Measurements from ENCODE around the gene SRGAP3. TPM values are rescaled to one million over a fixed set of nuclear protein-coding genes. Genes with fewer than 3 reads are reported as not detected.

Gene SRGAP3
- total RNA-seq, 4 donors from 2014 or later = 6.7 to 24.8 (median 19.7) TPM

GRCh38 chr3:8945890-8946600 lies 303.4 kb downstream of the SRGAP3 start:
- Histone ChIP-seq H3K4me3 (no peak overlapping the region), H3K27me3 (no peaks in the 10 kb centered on the region), H3K36me3 (peaks cover 0 to 8% (median 0%) of the 10 kb centered on the region in 3 donors), H3K27ac (no peak overlapping the region), H3K4me1 (no peaks in the 10 kb centered on the region), H3K9me3 (peaks cover 0 to 7% (median 0%) of the 10 kb centered on the region in 4 donors)
- no peak for DNase-seq
- TF ChIP-seq CTCF (IDR thresholded peaks at IDR 0.05) (no peak), POLR2A (IDR thresholded peaks at IDR 0.05) (no peak)

DNA sequence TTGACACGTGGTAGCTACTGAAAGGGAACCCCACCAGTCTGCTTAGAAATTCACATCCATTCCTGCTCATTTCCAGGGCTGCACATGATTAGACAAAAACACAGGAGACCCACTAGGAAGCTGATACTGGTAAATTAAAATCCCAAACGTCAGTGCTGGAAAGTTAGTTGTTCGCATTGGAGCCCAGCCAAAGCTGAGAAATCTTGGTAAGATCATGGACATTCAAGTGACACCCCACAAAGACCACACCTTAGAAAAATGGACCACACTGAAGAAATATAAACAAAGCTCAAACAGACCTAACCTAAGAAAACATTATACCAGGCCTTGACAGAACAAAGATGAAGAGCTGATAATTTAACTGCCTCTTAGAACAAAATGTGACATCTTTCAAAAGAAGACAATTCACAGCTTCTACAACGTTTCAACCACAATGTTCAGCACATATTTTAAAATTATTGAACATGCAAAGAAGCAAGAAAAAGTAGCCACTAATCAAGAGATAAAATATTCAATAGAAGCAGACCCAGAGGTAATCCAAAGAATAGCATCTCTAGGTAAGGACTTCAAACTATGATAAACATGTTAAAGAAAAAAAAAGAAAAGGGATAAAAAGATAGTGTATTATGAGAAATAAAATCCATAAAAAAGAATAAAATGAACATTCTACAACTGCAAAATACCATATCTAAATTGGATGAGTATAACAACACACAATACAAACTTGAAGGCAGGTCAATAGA lies 306.5 kb downstream of the SRGAP3 start:
- TF ChIP-seq CTCF (IDR thresholded peaks at IDR 0.05) = no peak
- no peak for TF ChIP-seq POLR2A (IDR thresholded peaks at IDR 0.05)
- no peak overlapping the region for H3K4me3 ChIP-seq
- no peaks in the 10 kb centered on the region for H3K27me3 ChIP-seq
- H3K9me3 ChIP-seq = peaks cover 0 to 7% (median 0%) of the 10 kb centered on the region in 4 donors
- no peak for DNase-seq
- peaks cover 0 to 17% (median 0%) of the 10 kb centered on the region in 3 donors for H3K36me3 ChIP-seq
- no peaks in the 10 kb centered on the region for H3K4me1 ChIP-seq
- no peak overlapping the region for H3K27ac ChIP-seq

- H3K9me3 ChIP-seq = peaks cover 0 to 7% (median 0%) of the 10 kb centered on the region in 4 donors
- H3K36me3 ChIP-seq = peaks cover 0 to 17% (median 0%) of the 10 kb centered on the region in 3 donors
Observed at GRCh38 chr3:8942115-8942514, 307.3 kb downstream of the SRGAP3 start.

GRCh38 chr3:8938021-8938420 lies 311.4 kb downstream of the SRGAP3 start:
- H3K4me1 ChIP-seq = no peaks in the 10 kb centered on the region
- TF ChIP-seq POLR2A (IDR thresholded peaks at IDR 0.05) (no peak), CTCF (IDR thresholded peaks at IDR 0.05) (peak in 3 of 6 experiments; percentile 5 to 21 (median 13))
- H3K36me3 ChIP-seq = peaks cover 0 to 13% (median 0%) of the 10 kb centered on the region in 3 donors
- H3K27me3 ChIP-seq = no peaks in the 10 kb centered on the region
- H3K27ac ChIP-seq = no peak overlapping the region
- no peak for DNase-seq
- no peak overlapping the region for H3K4me3 ChIP-seq
- peaks cover 0 to under 1% (median 0%) of the 10 kb centered on the region in 4 donors for H3K9me3 ChIP-seq

More at GRCh38 chr3:8942115-8942514, 307.3 kb downstream of the SRGAP3 start:
- H3K4me3 ChIP-seq = no peak overlapping the region
- no peaks in the 10 kb centered on the region for H3K4me1 ChIP-seq
- H3K27ac ChIP-seq = no peak overlapping the region
- no peak for TF ChIP-seq POLR2A (IDR thresholded peaks at IDR 0.05)
- no peak for TF ChIP-seq CTCF (IDR thresholded peaks at IDR 0.05)
- no peaks in the 10 kb centered on the region for H3K27me3 ChIP-seq
- DNase-seq = no peak

DNA sequence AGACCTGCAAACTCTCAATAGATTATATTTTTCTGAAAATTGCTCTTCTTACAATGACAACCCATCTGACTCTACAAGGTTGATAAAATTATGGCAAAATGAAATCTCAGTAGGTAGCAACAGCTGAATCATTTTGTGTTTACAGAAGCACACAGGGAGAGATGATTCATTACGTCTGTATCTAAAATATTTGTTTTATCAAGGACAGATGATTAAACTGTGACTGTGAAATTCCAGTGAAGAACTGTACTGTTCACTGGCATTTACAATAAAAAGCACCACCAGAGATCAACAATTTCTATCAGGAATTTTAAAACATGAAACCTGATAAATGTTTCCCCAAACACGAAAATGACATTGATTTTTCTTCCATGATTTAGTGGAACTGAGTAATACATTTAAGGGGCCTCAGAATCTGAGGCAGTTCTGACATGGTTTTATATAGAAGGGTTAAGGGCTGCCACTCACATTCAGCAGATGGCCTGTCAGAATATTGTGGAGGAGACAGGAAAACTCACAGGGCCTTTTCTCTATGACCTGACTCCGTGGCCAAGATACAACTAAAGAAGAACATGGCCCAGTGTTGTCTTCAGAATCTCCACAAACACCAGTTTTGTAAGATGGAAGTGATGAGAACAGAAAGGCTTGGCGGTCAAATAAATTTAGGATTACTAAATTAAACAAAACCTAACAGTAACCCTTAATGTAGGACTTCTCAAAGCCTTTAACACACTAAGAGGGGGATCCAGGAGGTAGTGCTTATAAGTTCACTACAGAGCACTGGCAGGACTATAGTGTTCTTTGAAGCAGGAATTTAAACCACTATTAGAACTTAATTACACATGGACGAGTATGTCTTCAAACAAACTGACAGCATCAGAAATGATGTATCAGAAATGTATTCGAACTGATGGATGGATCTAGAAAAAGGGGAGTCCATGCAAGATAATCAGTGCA lies 312.1 kb downstream of the SRGAP3 start:
- TF ChIP-seq CTCF (IDR thresholded peaks at IDR 0.05) (no peak), POLR2A (IDR thresholded peaks at IDR 0.05) (no peak)
- Histone ChIP-seq H3K4me3 (no peak overlapping the region), H3K9me3 (no peaks in the 10 kb centered on the region), H3K4me1 (no peaks in the 10 kb centered on the region), H3K36me3 (peaks cover 0 to 13% (median 0%) of the 10 kb centered on the region in 3 donors), H3K27me3 (no peaks in the 10 kb centered on the region), H3K27ac (no peak overlapping the region)
- no peak for DNase-seq
